UCSD-AML1 (cell line): ENCODE measurements around the gene RAET1L.
"Not testable (repeated sequence)": the region's sequence is repeated elsewhere in the genome, so short reads cannot be mapped to it uniquely, and the experiment has no call there.

Experiments used
- DNase-seq: peaks from one replicate; lab custom pipeline; 2025; ENCODE audit not compliant: unreplicated experiment; lab: John Stamatoyannopoulos, UW

RAET1L gene

GRCh38 chr6:149995235-149995750 lies 30.0 kb downstream of the RAET1L start:
- no peak for DNase-seq

- no peak for DNase-seq
Measured at GRCh38 chr6:149991838-149992237, 33.5 kb downstream of the RAET1L start.

- not testable (repeated sequence) for DNase-seq
Measured at GRCh38 chr6:149991472-149991795, 33.9 kb downstream of the RAET1L start.

GRCh38 chr6:149990661-149991471 lies 34.5 kb downstream of the RAET1L start:
- no peak for DNase-seq

DNA sequence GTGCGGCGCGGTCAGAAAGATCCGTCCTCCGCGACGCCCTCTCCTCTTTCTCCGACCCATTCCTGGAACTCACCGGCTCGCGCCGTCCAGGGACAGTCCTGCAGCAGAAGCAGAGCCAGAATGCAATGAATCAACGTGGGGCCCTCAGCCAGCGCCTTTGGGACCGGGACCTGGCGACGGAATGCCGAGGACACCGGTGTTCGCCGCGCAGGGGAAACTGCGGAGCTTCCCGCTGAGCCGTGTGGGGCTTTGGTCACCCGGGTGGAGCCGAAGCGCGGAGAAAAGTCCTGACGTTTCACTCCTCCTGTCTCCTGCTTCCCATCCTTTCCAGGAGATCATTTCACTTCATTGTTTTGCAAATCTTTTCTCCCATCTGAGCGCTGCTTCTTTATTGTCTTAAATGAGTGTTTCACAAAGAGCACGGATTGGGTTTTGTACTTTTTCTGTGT lies 35.1 kb downstream of the RAET1L start:
- no peak for DNase-seq

GRCh38 chr6:149988550-149989346 lies 36.6 kb downstream of the RAET1L start:
- no peak for DNase-seq

- no peak for DNase-seq
Measured at GRCh38 chr6:149987602-149988107, 37.7 kb downstream of the RAET1L start.

- no peak for DNase-seq
Measured at GRCh38 chr6:149985481-149985937, 39.8 kb downstream of the RAET1L start.

DNA sequence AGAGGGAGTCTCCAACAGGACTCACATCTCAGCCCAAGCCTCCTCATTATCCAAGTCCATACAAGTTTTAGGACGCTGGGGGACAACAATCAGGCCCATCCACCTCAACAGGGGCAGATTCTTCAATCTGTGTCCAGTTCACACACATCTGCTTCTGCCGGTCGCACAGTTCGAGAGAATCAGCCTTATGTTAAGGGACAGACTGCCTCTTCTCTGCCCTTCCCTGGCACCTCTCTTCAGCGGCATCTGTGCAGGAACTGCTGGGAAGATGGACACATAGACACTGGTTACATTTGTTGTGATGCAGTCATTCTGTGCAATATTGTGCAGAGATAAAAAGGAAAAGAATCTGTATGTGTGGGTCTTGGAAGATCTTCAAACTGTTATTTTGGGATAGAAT lies 40.6 kb downstream of the RAET1L start:
- no peak for DNase-seq

DNA sequence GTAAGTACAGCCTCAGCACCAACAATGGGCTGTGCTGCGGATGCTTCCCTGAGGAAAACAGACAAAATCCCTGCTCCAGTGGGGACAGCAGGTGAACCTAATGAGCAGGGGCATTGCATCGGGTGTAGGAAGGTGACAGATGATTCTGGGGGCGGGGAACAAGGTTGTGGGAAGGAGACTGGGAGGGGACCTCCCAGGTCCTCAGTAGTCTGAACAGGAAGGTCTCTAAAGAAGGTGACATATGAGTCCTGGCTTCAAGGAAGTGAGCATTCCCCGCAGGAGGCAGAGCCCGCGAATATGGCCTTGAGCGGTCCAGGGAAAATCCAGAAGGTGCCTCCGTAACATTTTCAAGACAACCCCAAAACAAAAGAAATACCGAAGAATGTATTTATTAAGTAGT lies 42.2 kb downstream of the RAET1L start:
- DNase-seq: no peak

DNA sequence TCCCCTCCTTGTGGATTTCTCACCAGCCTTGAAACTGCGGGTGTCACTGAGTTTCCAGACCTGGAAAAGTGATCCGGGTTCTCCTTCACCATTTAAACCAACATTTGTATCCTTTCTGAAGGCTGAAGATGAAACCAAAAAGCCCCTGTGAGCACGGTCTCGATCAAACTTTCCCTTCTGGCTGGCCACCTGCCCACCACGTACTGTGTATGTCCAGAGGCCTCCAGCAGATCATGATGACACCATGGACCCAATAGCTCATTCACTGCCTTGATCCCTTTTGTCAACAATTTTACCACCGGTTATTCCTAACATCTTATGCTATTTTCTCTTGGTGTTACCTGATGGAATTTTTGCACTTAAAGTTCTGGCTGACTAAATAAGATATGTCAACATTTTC lies 46.0 kb downstream of the RAET1L start:
- no peak for DNase-seq

GRCh38 chr6:149978610-149979009 lies 46.7 kb downstream of the RAET1L start:
- no peak for DNase-seq

DNA sequence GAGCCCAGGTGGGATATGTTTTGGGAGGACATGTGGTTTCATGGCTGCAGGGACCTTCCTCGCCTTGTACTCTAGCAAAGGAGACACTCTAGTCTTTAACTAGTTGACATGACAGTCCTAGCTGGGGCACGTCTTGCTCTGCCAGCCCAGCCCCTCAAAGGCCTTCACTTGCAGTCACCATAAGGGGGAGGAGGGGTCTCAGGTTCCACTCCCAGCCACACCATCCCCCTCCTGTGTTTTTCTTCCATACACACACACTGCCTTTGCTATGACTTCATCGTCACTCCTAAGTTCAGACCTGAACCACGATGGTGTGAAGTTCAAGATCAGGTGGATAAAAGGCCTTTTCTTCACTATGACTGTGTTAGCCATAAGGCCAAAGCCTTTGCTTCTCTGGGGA lies 48.1 kb downstream of the RAET1L start:
- DNase-seq: no peak

GRCh38 chr6:149975400-149975799 lies 49.9 kb downstream of the RAET1L start:
- DNase-seq: no peak

DNA sequence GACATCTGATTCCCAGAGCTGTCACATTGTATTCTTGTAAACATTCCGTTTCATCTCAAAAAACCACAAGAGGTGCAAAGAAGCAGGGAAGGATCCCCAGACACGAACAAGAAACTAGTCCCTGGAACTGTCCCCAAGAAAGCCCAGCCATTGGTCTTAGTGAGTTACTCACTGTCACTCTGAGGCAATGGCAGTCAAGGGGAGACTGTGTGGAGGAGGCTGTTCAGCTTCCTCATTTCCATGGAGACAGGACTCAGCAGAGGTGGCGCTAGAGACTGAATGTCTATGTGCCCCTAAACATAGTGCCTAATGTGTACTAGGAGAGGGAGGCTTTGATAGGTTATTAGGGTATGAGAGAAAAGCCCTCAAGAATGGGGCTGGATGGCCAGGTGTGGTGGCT lies 50.5 kb downstream of the RAET1L start:
- no peak for DNase-seq

GRCh38 chr6:149974394-149974793 lies 50.9 kb downstream of the RAET1L start:
- not testable (repeated sequence) for DNase-seq

DNA sequence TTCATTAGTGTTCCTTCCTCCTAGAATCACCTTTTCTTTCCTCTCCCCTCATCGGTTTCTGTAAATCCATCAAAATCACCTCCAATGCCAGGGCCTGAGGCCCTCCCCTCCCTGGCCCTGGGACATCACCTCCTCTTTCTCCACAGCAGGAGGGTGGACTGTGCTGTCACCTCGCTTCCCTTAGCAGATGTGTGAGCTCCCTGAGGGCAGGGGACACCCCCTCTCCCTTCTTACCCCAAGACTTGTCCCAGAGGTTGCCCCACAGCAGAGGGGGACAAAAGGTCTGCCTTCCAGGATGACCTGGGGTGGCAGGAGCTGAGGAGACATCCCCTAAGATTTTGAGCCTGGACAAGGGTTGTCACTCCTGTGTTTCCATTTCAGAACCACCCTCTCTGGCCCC lies 55.7 kb downstream of the RAET1L start:
- DNase-seq: no peak

DNA sequence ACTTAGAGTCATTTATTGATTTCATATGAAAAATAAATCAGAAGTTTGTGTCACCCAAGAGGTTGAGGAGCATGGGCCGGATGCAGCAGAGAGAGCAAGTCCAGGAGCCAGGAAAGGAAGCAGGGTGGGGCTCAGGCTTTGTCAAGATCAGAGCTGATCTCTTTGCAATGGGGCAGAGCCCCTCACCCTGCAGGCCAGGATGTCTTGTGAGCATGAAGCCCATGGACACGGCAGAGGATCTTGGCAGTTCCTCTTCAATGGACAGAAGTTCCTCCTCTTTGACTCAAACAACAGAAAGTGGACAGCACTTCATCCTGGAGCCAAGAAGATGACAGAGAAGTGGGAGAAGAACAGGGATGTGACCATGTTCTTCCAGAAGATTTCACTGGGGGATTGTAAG lies 56.4 kb downstream of the RAET1L start:
- not testable (repeated sequence) for DNase-seq
